Globus pallidus (tissue), 1 donor: ENCODE results near the gene MTERF4.
A peak's percentile ranks its signal among the peaks of the same experiment; 100 is the strongest.

Experiments
- DNase-seq: peaks from one replicate; pipeline ENCODE4 v3.0.0-alpha.2; 2015; ENCODE audit warnings: low spot score

Gene MTERF4, protein sequence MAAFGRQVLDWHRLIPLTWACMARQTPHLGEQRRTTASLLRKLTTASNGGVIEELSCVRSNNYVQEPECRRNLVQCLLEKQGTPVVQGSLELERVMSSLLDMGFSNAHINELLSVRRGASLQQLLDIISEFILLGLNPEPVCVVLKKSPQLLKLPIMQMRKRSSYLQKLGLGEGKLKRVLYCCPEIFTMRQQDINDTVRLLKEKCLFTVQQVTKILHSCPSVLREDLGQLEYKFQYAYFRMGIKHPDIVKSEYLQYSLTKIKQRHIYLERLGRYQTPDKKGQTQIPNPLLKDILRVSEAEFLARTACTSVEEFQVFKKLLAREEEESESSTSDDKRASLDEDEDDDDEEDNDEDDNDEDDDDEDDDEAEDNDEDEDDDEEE

GRCh38 chr2:241102239-241102803 lies at the start of gene MTERF4:
MTERF4 (minus strand) TSS chr2:241102287; CDS start chr2:241102273, 14 bp downstream.
- DNase-seq, result peak; percentile 78

GRCh38 chr2:241150660-241151530 lies 48.8 kb upstream of the MTERF4 start:
- DNase-seq, result no peak

GRCh38 chr2:241149925-241150659 lies 48.0 kb upstream of the MTERF4 start, which contains the start of gene PPP1R7:
PPP1R7 (plus strand) TSS chr2:241150467; CDS start chr2:241150496, 29 bp downstream.
- DNase-seq, result peak; percentile 91

- no peak for DNase-seq
Observed at GRCh38 chr2:241149675-241149924, 47.5 kb upstream of the MTERF4 start.

DNA sequence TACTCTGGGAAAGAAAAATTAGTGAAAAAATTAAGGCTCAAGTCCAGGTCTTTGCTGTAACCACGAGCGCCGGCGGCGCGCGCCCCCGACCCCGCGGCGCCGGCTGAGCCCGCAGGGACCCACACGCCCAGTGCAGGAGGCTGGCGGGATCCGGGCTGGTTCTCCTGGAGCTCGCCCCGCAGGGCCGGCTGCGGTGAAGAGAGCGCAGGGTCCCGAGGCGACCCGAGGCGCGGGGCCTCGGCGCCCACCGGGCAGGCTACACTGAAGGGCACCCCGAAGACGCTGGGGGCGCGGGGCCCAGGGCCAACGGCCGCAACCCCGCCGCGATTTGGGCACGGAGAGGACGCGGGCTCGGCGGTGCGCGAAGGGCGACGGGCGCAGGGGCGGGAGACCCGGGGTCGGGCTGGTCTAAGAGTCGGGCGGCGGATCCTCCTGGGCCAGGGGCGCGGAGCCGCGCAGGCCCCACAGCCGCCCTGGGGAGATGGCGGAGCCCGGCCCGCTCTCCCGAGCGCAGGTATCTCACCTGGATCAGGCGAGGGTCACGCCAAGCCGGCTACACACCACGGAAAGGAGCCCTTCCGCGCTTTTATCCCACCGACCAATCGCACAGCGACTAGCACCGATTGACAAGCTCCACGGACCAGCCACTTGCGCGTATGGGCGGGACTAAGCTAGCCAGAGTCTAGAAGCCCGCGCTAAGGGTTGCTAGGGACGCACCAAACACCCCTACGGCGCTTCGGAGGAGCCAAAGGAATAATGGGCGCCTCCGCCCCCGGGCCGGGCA lies 47.0 kb upstream of the MTERF4 start, which contains the start of gene PASK:
PASK (minus strand) TSS at position 582 of the 784 bp plus-strand sequence. CDS start 6,440 bp downstream, outside the sequence.
- peak; percentile 92 for DNase-seq

- no peak for DNase-seq
Observed at GRCh38 chr2:241148239-241148638, 46.2 kb upstream of the MTERF4 start.

DNA sequence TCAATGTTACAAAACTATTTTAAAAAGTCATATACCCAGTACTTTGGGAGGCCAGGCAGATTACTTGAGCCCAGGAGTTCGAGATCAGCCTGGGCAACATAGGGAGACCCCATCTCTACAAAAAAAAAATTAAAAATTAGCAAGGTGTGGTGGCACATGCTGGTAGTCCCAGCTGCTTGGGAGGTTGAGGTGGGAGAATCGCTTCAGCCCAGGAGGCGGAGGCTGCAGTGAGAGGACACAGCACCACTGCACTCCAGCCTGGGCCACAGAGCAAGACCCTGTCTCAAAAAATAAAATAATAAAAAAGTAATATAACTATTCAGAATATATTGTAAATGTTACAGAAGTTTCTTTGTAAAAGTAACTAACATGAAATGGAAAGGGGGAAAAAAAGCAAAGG lies 45.2 kb upstream of the MTERF4 start:
- DNase-seq, result no peak

DNA sequence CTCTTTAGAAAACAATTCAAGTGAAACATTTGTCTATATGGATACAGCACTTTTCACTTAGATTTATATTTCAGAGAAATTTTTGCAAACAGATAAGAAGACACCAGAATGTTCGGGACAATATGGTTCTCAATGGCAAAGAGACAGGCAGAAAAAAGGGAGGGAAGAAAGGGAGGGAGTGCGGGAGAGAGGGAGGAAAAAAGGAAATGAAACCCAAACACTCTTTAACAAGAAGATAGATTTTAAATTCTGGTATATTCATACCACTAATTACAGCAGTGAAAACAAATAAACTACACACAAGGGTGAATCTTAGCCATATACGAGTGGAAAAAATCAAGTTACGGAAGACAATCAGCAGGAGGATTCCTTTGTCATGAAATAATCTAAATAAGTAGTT lies 44.2 kb upstream of the MTERF4 start:
- DNase-seq, result no peak

DNA sequence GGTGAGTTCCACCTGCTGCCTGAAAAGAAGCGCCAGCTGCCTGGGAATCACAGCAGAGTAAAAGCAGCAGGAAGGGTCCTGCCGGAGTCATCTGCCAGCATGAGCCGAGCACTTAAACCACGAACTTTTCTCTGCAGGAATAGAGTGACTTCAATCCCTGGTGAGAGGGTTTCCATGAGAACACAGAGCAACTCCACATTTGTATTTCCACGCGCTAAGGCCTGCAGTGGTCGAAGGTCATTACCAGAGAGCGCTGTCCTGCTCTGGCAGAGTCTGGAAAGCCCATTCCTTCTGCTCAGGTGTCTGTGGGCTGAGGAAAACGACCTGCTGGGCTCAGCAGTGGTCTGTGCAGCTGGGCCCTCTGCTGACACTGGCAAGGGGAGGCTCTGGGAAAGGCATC lies 40.5 kb upstream of the MTERF4 start:
- DNase-seq, result no peak

DNA sequence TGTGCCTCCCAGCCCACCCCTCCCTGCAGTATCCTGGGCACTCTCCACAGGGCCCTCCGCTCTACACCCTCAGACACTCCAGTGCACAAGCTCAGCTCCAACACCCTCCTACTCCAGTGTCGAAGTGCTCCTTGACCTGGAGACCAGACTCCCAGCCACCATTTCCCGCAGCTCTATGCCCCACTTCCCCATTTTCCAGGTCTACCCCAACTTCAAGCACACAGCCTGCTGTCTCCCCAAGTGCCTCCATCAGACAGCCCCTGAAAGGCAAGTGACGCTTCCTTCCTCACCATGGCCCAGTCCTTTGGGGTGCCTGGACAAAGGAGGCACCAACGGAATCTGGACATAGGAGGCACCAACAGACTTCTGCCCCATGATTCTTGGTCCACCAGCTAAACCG lies 40.0 kb upstream of the MTERF4 start:
- DNase-seq, result no peak

DNA sequence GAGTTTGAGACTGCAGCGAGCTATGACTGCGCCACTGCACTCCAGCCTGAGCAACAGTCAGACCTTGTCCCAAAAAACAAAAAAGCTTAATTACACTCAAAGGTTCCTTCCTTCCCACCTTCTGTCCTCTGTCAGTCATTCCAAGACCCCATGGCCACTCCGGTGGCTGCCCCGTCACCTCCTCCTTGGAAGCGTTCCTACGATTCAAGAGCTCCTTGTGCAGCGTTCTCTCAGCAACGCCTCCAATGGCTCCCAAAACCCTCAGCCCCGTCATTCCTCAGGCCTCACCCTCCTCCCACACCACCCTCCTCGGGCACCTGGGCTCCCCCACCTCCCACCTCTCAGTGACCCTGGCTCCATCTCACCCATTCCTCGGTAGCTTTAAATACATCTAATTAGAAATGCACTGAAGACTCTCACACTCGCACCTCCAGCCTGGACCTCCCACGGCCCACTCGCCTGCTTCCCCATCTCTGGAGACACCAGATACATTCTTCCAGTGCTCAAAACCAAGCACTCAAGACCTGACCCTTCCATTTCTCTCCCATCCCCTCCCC lies 39.2 kb upstream of the MTERF4 start:
- no peak for DNase-seq

DNA sequence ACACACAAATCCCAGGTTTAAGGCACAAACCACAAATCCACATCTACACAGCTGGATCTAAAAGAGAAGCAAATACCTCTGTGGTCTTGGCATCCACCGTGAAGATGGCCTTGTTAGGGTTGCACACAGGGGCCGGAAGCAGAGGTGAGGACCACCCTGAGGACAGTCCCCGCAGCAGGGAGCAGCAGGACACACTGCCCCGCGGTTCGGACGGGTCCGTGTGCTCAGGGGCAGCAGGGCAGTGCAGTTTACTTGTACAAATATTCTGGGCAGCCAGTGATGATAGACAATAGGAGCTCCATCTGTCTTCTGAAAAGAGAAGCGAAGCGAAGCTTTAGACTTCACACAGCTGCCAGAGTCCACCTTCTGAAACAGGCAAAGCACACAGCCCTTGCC lies 38.4 kb upstream of the MTERF4 start:
- DNase-seq, result no peak

DNA sequence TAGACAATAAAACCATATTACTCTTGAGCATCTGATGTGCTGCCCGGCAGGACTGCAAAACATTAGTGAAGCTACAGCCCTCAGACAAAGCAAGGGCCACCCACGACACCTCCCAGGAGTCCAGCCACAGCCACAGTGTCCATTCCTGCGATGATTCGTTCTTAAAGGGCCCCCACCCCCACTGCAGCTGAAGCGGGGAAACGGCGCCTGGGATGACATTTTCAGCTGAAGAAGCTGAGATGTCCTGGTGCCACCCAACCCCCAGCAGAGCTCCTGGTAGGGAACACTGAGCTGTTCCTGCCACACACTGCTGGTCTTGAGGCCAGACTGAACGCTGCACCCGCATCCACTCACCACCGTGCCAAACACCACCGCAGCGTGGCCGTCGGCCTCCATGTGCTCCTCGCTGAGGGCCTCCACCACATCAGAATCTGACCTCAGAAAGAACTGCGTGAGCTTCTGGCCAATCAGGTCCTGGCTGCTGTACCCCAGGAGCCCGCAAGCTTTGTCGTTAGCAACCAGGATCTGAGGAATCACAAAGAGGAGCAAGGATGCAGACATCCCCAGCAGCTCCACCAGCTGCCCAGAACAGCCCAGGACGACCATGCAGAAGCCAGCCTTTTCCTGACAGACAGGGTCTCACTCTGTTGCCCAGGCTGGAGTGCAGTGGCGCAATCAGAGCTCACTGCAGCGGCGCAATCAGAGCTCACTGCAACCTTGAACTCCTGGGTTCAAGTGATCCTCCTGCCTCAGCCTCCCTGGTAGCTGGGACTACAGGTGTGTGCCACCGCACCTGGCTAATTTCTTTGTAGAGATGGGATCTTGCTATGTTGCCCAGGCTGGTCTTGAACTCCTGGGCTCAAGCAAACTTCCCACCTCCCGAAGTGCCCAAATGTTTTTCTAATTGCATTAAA lies 37.7 kb upstream of the MTERF4 start:
- no peak for DNase-seq

DNA sequence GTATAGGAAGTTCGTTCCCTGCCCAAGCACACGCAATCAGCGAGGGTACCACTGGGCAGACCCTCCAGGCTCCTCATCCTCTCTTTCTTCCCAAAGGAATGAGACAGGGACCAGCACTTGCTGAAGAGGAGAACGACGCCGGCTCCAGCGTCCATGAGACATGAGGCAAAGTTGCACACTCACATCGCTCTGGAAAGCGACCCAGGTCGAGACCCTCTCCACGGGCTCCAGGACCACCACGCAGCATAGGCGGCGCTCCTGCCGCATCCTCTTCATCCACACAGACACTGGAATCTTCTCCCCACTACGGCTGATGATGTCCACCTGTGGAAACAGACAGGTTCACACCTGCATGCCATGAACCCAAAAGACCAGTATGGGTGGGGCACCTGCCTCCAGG lies 36.4 kb upstream of the MTERF4 start:
- DNase-seq, result no peak

- DNase-seq, result no peak
Observed at GRCh38 chr2:241137276-241138190, 35.4 kb upstream of the MTERF4 start.

DNA sequence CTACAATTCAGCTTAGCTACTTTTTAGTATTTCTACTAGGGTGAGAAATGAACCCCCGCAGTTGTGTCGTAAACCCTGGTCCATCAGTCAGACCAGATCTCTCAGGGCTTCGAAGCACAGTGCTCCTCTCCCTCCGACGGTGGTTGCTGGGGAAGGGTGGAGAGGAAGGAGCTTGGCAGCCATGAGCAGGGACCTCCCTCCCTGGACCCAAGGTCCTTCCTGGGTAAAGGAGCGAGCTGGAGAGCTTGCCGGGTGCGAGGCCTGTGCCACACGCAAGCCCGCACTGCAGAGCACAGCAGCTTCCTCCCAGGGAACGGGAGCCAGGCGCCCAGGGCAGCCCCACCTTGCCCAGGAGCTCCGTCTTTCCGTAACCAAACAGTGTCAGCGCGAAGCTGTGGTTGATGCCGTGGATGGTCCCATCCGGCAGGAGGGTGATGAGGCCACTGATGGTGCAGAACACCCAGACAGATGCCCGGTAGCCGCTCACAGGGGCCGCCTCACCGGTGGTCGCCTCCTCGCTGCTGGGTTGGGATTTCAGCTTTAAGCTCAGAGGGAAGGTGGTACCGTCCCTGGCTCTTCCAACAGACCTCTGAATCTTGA lies 34.7 kb upstream of the MTERF4 start:
- no peak for DNase-seq

DNA sequence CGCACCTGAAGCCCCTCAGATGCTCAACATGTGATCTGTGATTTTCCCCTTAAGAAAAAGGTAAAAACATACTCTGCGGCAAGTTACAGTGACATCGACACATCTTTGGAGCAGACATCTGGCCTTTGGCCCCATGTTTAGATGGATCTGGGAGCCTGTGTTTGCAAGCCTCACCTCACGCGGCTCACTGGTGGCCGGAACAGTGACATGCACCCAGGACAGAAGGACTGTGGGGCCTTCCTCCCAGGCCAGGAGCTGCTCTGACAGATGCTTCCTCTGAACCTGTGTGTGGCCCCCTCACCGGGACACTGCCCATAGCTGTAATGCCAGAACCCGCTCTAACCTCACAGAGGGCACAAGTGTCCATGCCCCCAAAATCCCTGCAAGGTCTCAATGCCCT lies 34.1 kb upstream of the MTERF4 start:
- DNase-seq, result no peak

- no peak for DNase-seq
Observed at GRCh38 chr2:241135737-241136136, 33.6 kb upstream of the MTERF4 start.
